ENCODE results near the gene PFN1.

DNA sequence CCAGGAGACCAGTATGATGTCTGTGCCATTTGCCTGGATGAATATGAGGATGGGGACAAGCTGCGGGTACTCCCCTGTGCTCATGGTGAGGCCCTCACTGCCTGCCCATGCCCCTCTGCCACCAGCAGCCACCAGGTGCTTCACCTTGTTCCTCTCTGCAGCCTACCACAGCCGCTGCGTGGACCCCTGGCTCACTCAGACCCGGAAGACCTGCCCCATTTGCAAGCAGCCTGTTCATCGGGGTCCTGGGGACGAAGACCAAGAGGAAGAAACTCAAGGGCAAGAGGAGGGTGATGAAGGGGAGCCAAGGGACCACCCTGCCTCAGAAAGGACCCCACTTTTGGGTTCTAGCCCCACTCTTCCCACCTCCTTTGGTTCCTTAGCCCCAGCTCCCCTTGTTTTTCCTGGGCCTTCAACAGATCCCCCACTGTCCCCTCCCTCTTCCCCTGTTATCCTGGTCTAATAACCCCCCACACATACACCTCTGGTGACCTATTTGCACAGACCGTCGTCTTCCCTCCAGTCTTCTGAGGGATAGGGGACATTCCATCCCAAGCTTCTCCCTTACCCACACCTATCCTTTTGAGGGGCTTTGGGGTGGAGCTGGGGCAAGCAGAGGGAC lies 3.7 kb downstream of the PFN1 start:
- TF ChIP-seq, protein P1, sequence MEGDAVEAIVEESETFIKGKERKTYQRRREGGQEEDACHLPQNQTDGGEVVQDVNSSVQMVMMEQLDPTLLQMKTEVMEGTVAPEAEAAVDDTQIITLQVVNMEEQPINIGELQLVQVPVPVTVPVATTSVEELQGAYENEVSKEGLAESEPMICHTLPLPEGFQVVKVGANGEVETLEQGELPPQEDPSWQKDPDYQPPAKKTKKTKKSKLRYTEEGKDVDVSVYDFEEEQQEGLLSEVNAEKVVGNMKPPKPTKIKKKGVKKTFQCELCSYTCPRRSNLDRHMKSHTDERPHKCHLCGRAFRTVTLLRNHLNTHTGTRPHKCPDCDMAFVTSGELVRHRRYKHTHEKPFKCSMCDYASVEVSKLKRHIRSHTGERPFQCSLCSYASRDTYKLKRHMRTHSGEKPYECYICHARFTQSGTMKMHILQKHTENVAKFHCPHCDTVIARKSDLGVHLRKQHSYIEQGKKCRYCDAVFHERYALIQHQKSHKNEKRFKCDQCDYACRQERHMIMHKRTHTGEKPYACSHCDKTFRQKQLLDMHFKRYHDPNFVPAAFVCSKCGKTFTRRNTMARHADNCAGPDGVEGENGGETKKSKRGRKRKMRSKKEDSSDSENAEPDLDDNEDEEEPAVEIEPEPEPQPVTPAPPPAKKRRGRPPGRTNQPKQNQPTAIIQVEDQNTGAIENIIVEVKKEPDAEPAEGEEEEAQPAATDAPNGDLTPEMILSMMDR (IDR thresholded peaks at IDR 0.05 in 2 of 3, conservative IDR thresholded peaks at IDR 0.05 in 1 of 3; ENCODE audit: control insufficient read depth in 2 of 3, extremely low read depth in 1 of 3, insufficient read depth in 1 of 3, low read depth in 3 of 3, low read length in 3 of 3): no peak
- peak; percentile 91 for TF ChIP-seq POLR2A (IDR thresholded peaks at IDR 0.05; ENCODE audit: low read depth, low read length)
- TF ChIP-seq, protein P2, sequence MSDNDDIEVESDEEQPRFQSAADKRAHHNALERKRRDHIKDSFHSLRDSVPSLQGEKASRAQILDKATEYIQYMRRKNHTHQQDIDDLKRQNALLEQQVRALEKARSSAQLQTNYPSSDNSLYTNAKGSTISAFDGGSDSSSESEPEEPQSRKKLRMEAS (IDR thresholded peaks at IDR 0.05; ENCODE audit: low read depth, low read length): no peak
- 0 out of 2 replicates have a peak, but pooled peaks have one; percentile 34 for TF ChIP-seq RCOR1 (conservative IDR thresholded peaks at IDR 0.05; ENCODE audit: low read depth, low read length)
- no peak for TF ChIP-seq TARDBP (IDR thresholded peaks at IDR 0.05; ENCODE audit: borderline replicate concordance)
- 0 out of 2 replicates have a peak, but pooled peaks have one; percentile 45 for TF ChIP-seq CHD2 (IDR thresholded peaks at IDR 0.05; ENCODE audit: borderline replicate concordance, low read depth, low read length)
- no peak for TF ChIP-seq KAT2A (conservative IDR thresholded peaks at IDR 0.05; ENCODE audit: control insufficient read depth, low read depth, low read length)

Data from GM12878 (cell line).